ENCODE data around the gene MDGA2. TPM values are rescaled to one million over a fixed set of nuclear protein-coding genes. Genes with fewer than 3 reads are reported as not detected.
"Not testable (repeated sequence)": the region's sequence is repeated elsewhere in the genome, so short reads cannot be mapped to it uniquely, and the experiment has no call there.

The MDGA2 gene
- total RNA-seq, 1 experiment from 2014 or later = 10.5 TPM

GRCh38 chr14:47657143-47657542 is 18.3 kb downstream of the MDGA2 start:
- in situ Hi-C loops (cut with HindIII; ENCODE audit: low pct_unique_long_range_greater_than_20kb, low sequenced_read_pairs) = loop anchor here (25.0 kb wide), 1 partner anchor 95 kb away; no protein-coding TSS in a partner anchor
- no peak for DNase-seq (ENCODE audit: low read depth, low spot score)

DNA sequence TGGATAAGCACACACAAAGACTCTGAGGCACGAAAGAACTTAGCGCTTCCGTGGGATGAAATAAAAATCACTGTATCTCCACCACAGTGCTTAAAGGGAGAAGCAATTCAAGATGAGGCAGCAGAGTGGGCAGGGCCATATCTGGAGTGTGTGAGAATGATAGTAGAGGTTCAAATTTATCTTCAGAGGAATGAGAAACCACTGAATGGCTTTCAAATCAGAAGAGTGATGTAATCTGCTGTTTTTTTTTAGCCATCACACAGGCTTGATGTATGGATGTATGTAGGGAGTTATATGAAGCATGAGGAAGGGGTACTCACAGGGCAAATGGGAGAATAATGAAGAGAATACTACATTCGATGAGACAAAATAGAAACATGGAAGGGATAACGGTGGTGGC is 24.1 kb downstream of the MDGA2 start:
- DNase-seq (ENCODE audit: low read depth, low spot score) = no peak
- in situ Hi-C loops (cut with HindIII; ENCODE audit: low pct_unique_long_range_greater_than_20kb, low sequenced_read_pairs) = loop anchor here (25.0 kb wide), 1 partner anchor 89 kb away; no protein-coding TSS in a partner anchor

DNA sequence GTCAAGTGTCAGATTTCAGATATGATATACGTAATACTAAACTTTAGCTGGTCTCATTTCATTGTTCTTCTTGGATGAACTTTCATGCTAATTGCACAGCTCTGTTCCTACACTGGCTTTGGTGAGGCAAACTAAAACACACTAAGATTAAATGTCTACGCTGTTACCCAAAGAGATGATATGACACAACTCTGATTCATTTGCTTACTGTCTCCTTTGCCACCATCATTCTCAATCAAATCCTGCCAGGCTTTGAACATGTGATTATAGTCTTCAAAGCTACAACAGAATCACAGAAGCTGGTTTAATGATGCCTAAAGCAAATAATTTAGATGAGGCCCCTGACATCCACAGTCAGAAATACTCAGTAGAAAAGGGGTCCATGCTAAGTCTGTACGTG is 37.7 kb downstream of the MDGA2 start:
- in situ Hi-C loops (cut with HindIII; ENCODE audit: low pct_unique_long_range_greater_than_20kb, low sequenced_read_pairs) = no loop called here
- DNase-seq (ENCODE audit: low read depth, low spot score) = no peak

DNA sequence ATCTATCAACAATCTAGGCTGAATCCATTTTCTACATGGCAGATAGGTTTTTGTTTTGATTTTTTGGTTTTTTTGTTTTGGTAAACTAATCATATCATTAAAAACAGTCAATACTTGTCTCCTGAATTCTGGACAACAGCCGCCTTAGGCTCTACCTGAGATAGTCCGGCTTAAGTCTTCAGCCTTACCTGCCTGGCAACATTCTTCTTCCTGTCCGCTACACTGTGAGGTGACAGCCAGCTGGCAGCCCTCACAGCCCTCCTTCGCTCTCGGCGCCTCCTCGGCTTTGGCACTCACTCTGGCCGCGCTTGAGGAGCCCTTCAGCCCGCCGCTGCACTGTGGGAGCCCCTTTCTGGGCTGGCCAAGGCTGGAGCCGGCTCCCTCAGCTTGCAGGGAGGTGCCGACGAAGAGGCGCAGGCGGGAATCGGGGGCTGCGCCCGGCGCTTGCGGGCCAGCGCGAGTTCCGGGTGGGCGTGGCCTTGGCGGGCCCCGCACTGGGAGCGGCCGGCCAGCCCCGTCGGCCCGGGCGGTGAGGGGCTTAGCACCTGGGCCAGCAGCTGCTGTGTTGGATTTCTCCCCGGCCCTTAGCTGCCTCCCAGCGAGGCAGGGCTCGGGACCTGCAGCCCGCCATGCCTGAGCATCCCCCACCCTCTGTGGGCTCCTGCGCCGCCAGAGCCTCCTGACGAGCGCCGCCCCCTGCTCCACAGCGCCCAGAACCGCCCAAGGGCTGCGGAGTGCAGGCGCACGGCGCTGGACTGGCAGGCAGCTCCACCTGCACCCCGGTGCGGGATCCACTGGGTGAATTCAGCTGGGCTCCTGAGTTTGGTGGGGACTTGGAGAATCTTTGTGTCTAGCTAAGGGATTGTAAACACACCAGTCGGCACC is 49.0 kb downstream of the MDGA2 start:
- in situ Hi-C loops (cut with HindIII; ENCODE audit: low pct_unique_long_range_greater_than_20kb, low sequenced_read_pairs) = no loop called here
- DNase-seq (ENCODE audit: low read depth, low spot score) = no peak

DNA sequence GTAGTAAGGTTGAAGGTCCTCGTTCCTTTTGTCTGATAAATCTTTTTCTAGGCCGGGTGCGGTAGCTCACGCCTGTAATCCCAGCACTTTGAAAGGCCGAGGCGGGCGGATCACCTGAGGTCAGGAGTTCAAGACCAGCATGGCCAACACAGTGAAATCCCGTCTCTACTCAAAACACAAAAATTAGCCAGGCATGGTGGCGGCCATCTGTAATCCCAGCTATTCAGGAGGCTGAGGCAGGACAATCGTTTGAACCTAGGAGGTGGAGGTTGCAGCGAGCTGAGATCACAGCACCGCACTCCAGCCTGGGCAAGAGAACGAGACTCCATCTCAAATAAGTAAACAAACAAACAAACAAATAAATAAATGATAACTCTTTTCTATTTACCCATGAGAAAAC is 51.3 kb downstream of the MDGA2 start:
- in situ Hi-C loops (cut with HindIII; ENCODE audit: low pct_unique_long_range_greater_than_20kb, low sequenced_read_pairs); DNase-seq (ENCODE audit: low read depth, low spot score): not testable (repeated sequence)

DNA sequence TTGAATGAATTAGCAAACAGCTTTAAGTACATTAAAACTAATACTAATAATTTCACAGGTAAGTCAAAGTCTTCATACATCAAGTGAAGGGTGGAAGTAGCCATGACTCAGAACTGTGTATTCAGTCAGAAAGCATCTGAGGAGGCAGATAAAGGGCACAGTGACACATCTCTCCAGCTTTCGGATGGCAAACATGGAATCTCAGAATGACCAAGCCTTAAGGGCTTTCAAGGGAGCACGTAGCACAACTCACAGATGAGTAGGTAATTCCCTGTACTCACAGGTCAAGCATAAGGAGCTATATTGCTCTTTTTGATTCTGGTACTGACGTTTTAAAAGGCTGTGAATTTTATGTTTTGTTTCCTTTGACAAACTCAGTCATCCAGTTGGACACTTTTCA is 56.0 kb downstream of the MDGA2 start:
- DNase-seq (ENCODE audit: low read depth, low spot score) = no peak
- in situ Hi-C loops (cut with HindIII; ENCODE audit: low pct_unique_long_range_greater_than_20kb, low sequenced_read_pairs) = no loop called here

DNA sequence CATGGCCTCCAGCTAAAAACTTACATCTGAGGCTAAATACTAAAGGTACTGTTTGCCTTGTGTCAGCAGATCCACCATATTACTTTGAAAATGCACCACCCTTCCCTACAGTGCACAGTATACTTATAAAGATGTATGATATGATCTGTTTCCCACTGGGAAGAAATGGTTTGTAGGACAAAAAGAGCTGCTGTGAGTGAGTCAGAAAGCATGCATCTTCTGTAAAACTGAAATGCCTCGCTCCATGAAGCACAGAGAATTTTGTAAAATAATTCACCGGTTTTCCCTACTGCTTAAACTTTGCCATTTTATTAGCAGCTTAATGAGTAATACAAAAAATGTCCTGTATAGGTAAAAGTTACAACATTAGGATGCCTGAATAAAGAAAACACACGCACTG is 68.8 kb downstream of the MDGA2 start:
- in situ Hi-C loops (cut with HindIII; ENCODE audit: low pct_unique_long_range_greater_than_20kb, low sequenced_read_pairs) = no loop called here
- no peak for DNase-seq (ENCODE audit: low read depth, low spot score)

GRCh38 chr14:47596860-47597259 is 78.5 kb downstream of the MDGA2 start:
- in situ Hi-C loops (cut with HindIII; ENCODE audit: low pct_unique_long_range_greater_than_20kb, low sequenced_read_pairs) = no loop called here
- DNase-seq (ENCODE audit: low read depth, low spot score) = no peak

GRCh38 chr14:47596232-47596631 is 79.2 kb downstream of the MDGA2 start:
- in situ Hi-C loops (cut with HindIII; ENCODE audit: low pct_unique_long_range_greater_than_20kb, low sequenced_read_pairs) = no loop called here
- DNase-seq (ENCODE audit: low read depth, low spot score) = no peak

- in situ Hi-C loops (cut with HindIII; ENCODE audit: low pct_unique_long_range_greater_than_20kb, low sequenced_read_pairs) = no loop called here
- DNase-seq (ENCODE audit: low read depth, low spot score) = no peak
Measured at GRCh38 chr14:47595552-47595951, 79.9 kb downstream of the MDGA2 start.

DNA sequence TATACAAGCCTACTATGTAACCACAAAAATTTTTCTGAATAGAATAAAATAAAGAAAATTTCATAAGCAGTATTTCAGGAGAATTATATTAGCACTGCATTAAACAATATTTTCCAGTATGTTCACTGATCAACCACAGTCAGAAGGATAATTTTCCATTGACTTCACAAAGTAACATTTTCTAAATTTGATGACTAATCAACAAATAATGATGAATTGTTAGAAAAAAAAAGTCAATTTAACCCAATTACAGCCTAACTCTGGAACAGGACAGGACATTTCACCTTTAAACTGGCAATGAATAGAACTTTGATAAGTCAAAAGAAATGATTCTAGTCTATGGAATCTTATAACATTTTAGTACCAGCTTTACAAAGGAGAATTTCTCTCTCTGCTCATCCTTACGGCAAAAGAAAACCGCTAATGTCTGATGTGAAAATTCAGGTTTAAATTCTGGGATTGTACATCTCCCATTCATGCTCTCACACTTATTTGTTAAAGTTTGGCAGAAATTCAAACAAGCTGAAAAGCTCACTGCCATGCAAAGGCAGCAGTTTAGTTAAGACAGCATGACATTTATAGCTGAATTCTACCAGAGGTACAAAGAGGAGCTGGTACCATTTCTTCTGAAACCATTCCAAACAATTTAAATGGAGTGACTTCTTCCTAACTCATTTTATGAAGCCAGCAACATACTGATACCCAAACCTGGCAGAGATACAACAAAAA is 84.5 kb downstream of the MDGA2 start:
- no peak for DNase-seq (ENCODE audit: low read depth, low spot score)
- in situ Hi-C loops (cut with HindIII; ENCODE audit: low pct_unique_long_range_greater_than_20kb, low sequenced_read_pairs) = no loop called here

DNA sequence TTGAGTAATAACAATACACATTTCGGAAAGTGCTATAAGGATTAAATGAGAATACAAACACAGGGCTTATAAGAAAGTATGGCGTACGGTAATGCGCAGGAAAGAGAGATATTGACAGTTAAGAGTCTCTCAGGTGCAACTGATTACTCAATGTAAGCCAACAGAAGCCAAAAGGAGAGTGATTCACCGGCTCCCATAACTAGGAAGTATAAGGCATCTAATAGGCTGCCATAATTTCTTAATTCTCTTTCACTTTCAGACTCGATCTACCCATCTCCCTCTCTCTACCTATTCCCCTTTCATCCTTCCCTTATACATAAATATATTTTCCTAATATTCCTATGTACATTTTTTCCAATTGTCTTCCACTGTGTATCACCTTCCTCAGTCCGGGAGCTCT is 90.0 kb downstream of the MDGA2 start:
- DNase-seq (ENCODE audit: low read depth, low spot score) = no peak
- in situ Hi-C loops (cut with HindIII; ENCODE audit: low pct_unique_long_range_greater_than_20kb, low sequenced_read_pairs) = no loop called here

- DNase-seq (ENCODE audit: low read depth, low spot score) = no peak
- in situ Hi-C loops (cut with HindIII; ENCODE audit: low pct_unique_long_range_greater_than_20kb, low sequenced_read_pairs) = loop anchor here (25.0 kb wide), 1 partner anchor 95 kb away; no protein-coding TSS in a partner anchor
Measured at GRCh38 chr14:47567273-47567672, 108.1 kb downstream of the MDGA2 start.

DNA sequence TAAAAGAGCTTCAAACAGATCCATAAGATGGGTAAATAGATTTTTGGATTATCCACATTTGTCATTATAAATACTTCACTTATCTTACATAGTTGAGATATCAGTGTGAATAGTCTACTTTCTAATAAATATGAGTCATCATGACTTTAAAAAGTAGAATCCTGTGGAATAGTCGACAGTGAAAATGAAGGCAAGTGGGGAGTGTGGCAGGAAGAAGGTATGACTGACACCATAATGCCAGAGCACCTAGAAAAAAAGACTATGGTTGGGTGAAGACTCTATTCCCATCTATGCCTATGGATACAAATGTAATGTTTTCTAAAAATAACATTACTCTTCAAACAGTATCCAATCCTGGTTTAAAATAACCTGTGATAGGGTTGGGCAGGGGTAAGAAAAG is 117.5 kb downstream of the MDGA2 start:
- in situ Hi-C loops (cut with HindIII; ENCODE audit: low pct_unique_long_range_greater_than_20kb, low sequenced_read_pairs) = loop anchor here (25.0 kb wide), 1 partner anchor 104 kb away; no protein-coding TSS in a partner anchor
- no peak for DNase-seq (ENCODE audit: low read depth, low spot score)

DNA sequence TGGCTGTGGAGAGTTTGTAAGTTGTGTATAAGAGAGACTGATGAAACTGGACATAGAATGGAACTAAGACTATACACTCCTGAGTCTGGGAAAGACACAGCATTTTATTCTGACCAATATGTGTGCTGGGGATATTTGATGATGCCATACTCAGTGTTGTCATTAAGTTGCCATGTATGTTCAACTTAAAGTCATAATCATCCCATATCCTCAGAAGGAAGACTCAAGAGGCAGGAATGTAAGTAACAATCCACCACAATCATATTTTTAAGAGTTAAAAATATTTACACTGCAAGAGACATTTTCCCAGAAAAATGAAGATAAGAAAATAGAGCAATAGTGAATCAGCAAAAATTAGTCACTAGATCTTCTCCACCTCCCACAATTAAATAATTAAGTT is 120.1 kb downstream of the MDGA2 start:
- in situ Hi-C loops (cut with HindIII; ENCODE audit: low pct_unique_long_range_greater_than_20kb, low sequenced_read_pairs) = loop anchor here (25.0 kb wide), 1 partner anchor 107 kb away; no protein-coding TSS in a partner anchor
- DNase-seq (ENCODE audit: low read depth, low spot score) = no peak

DNA sequence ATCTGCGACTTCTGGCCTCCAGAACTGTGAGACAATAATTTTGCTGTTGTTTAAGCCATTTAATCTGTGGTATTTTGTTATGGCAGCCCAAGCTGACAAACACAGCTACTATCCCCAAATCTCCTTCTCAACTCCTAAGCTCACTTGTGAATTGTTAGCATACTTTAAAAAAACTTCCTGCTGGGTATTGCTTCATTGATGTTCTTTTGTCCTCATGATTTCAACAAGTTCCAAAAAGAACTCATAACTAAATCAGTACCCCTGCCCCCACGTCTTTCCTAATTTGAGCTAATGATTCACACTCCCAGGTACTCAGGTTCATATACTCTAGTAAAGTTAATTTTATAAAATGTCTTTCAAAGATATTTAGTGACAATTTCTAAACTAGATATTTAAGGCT is 125.5 kb downstream of the MDGA2 start:
- in situ Hi-C loops (cut with HindIII; ENCODE audit: low pct_unique_long_range_greater_than_20kb, low sequenced_read_pairs) = loop anchor here (25.0 kb wide), 1 partner anchor 112 kb away; no protein-coding TSS in a partner anchor
- no peak for DNase-seq (ENCODE audit: low read depth, low spot score)

GRCh38 chr14:47543459-47543858 is 131.9 kb downstream of the MDGA2 start:
- in situ Hi-C loops (cut with HindIII; ENCODE audit: low pct_unique_long_range_greater_than_20kb, low sequenced_read_pairs) = no loop called here
- DNase-seq (ENCODE audit: low read depth, low spot score) = no peak

GRCh38 chr14:47541662-47542061 is 133.7 kb downstream of the MDGA2 start:
- DNase-seq (ENCODE audit: low read depth, low spot score) = peak; percentile 84
- in situ Hi-C loops (cut with HindIII; ENCODE audit: low pct_unique_long_range_greater_than_20kb, low sequenced_read_pairs) = no loop called here

Data from SK-MEL-5 (cell line).